HepG2 (cell line): ENCODE results near the gene BIRC7.

Experiments
- CTCF ChIP-seq: sonication (generic); formaldehyde crosslinking; IDR thresholded peaks from 2 replicates; pipeline ENCODE4 v1.5.0; 2020; ENCODE audit warnings: mild to moderate bottlenecking, missing genetic modification reagents, moderate library complexity
- EP300 ChIP-seq, 3 experiments: sonication (generic) in 1 of 3; formaldehyde crosslinking in 1 of 3; IDR thresholded peaks; 2 replicates each; pipeline versions ENCODE4 v1.5.1 to v1.6.1; 2011 to 2020; ENCODE audit warnings: low read depth in 2 of 3, low read length in 2 of 3, borderline replicate concordance in 1 of 3, improper control_type of control experiment in 1 of 3, mild to moderate bottlenecking in 1 of 3, missing genetic modification reagents in 1 of 3, moderate library complexity in 1 of 3
- NR2F2 ChIP-seq: IDR thresholded peaks from 2 replicates; pipeline ENCODE4 v1.6.1; 2012; ENCODE audit warnings: low read depth, inconsistent platforms, borderline replicate concordance
- POLR2A ChIP-seq, 2 experiments: IDR thresholded peaks; 2 replicates each; pipeline ENCODE4 v1.6.1; 2011; ENCODE audit warnings: low read depth in 2 of 2, low read length in 2 of 2, mild to moderate bottlenecking in 1 of 2, moderate library complexity in 1 of 2; ENCODE audit not compliant: insufficient read depth in 1 of 2
- YY1 ChIP-seq: IDR thresholded peaks from 2 replicates; pipeline ENCODE4 v1.6.1; 2011; ENCODE audit warnings: low read length, low read depth, moderate library complexity, mild to moderate bottlenecking; ENCODE audit not compliant: insufficient read depth, insufficient replicate concordance
- TF ChIP-seq, protein P1 (sequence below): sonication (generic); formaldehyde crosslinking; IDR thresholded peaks from 2 replicates; pipeline ENCODE4; 2020; ENCODE audit warnings: missing genetic modification reagents, mild to moderate bottlenecking, borderline replicate concordance

DNA sequence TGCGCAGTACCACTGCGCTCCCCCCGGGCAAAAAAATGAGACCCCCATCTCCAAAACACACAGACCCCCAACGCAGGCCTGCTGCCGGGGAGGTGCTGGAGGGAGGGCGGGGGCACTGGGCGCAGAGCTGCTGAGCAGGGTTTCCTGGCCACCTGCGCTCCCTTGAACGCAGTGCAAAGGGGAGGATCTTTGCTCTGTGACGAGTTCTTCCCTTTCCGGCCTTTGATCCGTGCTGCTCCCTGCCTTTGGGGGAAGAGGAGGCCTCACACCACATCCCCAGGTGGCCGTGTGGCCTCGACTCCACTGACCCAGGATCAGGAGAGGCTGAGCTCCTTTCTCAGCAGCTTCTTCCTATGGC is 48.4 kb downstream of the BIRC7 start:
- TF ChIP-seq YY1 (no peak), POLR2A (IDR thresholded peaks at IDR 0.05; ENCODE audit: insufficient read depth in 1 of 2, low read depth in 2 of 2, low read length in 2 of 2) (no peak; a peak in 1 of 4 replicates), NR2F2 (no peak), CTCF (CRISPR knock-in tag) (no peak), EP300 (IDR thresholded peaks at IDR 0.05; ENCODE audit: low read depth in 2 of 2, low read length in 2 of 2) (no peak), EP300 (CRISPR knock-in tag; IDR thresholded peaks at IDR 0.05; ENCODE audit: borderline replicate concordance) (no peak)
- TF ChIP-seq, protein P1, sequence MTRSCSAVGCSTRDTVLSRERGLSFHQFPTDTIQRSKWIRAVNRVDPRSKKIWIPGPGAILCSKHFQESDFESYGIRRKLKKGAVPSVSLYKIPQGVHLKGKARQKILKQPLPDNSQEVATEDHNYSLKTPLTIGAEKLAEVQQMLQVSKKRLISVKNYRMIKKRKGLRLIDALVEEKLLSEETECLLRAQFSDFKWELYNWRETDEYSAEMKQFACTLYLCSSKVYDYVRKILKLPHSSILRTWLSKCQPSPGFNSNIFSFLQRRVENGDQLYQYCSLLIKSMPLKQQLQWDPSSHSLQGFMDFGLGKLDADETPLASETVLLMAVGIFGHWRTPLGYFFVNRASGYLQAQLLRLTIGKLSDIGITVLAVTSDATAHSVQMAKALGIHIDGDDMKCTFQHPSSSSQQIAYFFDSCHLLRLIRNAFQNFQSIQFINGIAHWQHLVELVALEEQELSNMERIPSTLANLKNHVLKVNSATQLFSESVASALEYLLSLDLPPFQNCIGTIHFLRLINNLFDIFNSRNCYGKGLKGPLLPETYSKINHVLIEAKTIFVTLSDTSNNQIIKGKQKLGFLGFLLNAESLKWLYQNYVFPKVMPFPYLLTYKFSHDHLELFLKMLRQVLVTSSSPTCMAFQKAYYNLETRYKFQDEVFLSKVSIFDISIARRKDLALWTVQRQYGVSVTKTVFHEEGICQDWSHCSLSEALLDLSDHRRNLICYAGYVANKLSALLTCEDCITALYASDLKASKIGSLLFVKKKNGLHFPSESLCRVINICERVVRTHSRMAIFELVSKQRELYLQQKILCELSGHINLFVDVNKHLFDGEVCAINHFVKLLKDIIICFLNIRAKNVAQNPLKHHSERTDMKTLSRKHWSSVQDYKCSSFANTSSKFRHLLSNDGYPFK (CRISPR knock-in tag): no peak
